Stimulated activated CD8-positive, alpha-beta memory T cell treated with anti-CD3 and anti-CD28 coated beads, Interleukin-12 subunit alpha, Interleukin-12 subunit beta, amount 100 ng/mL, for 1 hour (primary cell): Measurements from ENCODE around the gene EPHB2.

Source experiments
- DNase-seq: peaks from one replicate; pipeline ENCODE4 v3.0.0-alpha.2; 2020; ENCODE audit warnings: low read depth

Gene EPHB2

DNA sequence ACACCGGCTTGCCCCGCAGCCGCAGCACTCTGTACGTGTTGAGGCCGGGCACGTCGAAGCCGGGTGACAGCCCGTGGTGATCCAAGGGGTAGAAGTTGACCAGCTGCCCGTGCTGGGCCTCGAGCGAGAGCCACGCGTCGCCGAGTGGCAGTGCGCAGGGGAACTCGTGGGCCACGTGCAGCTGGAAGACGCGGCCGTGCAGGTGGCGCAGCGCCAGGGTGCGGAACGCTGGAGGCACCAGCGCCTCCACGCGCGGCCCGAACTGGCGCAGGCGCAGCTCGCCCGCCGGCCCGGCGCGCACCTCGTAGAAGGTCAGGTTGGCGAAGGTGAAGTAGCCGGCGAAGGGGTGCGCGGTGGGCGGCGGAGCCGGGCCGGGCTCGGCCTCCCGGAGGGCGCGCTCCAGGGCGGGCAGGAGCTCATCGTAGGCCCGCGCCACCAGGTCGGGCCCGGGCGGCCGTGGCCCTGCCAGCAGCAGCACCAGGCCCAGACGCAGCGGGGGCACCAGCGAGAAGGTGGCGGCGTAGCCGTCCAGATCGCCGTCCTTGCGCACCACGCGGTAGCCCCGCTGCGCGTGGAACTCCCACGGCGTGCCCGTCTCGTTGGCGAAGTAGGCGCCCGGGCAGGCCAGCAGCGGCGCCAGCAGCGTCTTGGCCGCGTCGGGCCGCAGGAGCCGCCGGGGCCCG is 242.6 kb downstream of the EPHB2 start:
- no peak for DNase-seq

DNA sequence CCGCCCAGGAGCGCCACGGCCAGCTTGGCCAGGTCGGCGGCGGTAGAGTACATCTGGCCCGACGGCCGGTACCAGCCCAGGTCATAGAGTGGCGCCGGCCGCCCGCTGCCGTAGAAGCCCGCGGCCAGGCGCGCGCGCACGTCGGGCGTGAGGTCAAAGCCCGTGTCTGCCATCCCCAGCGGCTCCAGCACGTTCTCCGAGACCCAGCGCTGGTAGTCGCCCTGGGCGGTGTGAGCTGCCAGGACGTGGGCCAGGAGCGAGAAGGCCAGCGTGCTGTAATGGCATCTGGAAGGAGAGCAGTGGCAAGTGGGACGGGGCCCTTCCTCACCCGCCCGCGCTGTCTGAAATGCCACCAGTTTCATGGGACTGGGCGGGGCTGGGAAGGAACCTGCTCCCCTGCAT is 243.1 kb downstream of the EPHB2 start:
- DNase-seq = no peak

DNA sequence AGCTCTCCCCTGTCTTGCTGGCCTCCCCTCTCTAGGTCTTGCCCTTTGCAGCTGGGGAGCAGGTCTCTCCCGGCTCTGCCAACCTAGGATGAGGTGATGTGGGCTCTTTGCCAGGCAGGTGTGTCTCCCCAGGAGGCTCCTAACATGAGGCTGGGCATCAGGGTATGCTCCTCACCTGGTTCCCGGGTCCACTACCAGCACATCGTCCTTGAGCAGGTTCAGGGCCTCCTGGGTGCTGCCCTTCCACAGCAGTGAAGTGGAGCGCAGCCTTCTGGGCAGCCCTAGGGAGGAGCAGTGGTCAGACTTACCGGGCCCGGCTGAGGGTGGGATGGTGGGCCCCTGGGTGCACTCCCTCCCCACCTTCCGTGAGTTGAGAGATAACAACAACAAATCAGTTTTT is 244.5 kb downstream of the EPHB2 start:
- DNase-seq = no peak

DNA sequence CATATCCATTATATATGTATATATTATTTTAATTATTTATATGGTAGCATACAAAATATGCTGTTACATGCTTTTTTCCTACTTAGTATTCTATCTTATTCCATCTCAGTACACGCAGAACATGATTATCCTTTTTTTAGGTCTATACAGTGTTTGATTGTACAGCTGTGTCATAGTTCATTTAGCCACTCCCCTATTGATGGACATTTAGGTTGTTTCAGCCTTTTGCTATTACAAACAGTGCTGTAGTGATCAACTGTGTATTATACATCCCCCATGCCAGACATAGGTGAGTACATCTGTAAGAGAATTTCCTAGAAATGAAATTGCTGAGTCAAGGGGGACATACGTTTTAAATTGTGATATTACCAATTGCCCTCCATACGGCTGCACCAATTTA is 246.4 kb downstream of the EPHB2 start:
- DNase-seq = no peak

DNA sequence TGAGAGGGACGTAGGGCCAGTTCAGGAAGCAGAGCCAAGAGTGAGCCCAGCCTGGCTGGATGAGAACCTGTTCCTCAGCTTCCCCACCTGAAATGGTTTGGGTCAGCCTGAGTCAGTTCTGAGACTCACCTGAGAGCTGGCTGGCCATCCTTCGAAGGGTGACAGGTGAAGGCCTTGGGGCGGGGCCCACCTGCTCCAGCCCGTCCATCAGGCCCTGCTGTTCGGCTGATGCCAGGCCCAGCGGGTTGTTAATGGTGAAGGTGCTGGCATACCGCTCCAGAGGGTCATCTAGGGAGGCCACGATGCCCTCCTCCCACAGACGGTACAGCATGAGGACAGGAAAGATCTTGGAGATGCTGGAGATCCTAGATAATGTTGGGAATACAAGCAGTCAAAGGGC is 247.9 kb downstream of the EPHB2 start:
- no peak for DNase-seq

DNA sequence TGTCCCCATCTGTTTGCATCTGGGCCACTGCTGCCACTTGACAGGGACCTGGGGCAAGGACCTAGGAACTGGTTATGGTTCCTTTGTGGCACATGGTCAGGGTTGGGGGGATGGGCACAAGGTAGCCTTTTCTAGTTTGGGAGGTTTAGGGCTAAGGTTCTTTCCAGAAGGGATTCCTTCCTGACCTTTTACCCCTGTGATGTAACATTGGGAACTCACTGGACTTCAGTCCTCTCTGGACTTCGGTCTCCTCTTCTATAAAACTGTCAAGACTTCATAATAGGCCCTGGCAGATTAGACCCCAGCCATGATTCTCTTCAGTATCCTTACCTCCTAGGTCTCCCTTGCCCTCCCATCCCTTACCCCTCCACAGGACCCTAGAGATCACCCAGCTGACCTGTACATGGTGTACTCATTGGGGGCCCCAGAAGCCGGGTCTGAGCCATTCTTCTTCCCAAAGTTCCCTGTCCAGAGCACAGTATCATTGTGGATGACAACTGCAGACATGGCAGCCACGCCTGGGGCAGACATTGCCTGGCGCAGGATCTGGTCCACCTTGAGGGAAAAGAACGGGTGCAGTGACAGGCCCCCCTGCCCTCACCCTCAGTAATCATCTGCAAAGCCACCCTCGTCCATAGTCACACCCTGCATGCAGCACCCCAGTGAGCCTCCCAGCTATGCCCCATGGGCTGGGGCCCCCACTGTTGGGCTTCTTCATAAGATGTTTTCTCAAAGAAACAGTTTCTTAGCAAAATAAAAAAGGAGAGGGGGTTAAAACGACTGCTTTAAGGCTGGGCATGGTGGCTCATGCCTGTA is 249.1 kb downstream of the EPHB2 start:
- no peak for DNase-seq

DNA sequence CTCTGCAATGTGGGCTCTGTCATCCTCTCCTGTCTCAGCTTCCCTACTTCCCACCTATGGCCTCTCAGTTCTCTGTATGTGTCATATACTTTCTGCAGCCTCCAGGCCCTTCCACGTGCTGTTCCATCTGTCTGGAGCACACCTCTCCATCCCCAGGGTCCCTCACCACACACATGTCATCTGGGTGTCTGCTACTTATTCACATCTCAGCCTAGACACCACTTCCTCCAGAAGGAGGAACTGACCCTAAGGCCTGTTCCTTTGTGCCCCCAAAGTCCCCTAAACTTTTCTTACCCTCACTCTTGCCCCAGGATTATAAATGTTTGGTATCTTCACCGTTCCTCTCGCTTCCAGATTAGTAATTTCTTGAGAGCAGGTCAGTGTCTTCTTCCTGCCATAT is 251.9 kb downstream of the EPHB2 start:
- DNase-seq = no peak

DNA sequence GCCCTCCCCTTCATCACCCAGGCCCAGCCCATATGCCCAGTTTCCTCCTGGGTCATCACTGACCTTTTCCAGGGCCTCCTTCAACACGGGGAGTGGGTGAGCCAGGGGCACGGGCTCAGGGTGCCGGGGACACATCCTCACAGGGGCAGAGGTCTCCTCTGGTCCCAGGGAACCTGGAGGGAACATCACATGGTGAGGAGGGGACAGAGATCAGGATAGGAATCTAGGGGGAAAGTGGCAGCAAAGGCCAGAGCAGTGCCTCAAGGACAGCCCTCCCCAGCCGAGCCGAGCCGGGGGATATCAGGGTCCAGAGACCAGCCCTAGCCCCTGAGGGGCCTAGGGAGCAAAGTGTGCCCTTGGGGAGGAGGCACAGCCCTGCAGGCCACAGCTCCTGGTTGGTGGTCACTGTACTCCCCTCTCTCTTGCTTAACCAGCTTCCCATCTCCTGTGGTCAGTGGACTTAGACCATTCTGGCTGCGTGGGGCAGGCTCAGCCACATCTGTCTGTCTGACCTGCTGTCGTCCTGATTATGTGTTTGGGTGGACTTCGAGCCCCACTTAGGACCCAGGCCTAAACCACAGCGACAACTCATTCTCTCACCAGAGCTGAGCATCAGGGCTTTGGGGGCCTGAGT is 252.5 kb downstream of the EPHB2 start:
- DNase-seq = no peak

DNA sequence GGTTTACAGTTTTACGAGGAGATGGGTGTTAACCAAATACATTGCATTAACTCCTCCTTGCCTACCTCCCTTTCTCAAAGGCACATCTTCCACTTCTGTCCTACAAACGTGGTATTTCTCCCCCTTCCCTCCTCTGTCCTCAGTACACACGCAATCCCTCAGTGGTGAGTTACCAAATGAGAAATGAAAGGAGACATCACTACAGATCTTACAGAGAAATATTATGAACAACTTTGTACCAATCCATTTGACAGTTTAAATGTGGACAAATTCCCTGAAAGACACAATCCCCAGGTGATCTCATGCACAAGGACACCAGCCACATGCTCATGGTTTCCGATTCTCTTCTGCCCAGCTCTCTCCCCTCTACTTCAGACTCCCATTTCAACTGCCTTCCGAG is 255.7 kb downstream of the EPHB2 start:
- DNase-seq = no peak

DNA sequence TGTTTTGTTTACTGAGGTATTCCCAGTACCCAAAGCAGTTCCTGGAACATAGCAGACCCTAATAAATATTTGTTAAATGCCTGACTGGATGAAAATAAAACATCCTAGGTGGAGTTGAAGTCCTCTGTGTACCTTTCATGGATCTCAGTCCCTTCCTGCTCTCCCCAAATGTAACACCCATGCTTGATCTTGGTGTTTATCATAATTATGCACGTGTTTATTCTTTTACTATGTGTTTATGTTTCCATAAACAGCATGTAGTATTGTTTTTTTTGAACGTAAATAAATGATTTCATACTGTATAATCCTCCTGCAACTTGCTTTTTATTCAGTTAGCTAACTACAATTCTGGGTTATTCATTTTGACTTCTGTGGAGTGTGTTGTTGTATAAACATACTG is 257.2 kb downstream of the EPHB2 start:
- no peak for DNase-seq

DNA sequence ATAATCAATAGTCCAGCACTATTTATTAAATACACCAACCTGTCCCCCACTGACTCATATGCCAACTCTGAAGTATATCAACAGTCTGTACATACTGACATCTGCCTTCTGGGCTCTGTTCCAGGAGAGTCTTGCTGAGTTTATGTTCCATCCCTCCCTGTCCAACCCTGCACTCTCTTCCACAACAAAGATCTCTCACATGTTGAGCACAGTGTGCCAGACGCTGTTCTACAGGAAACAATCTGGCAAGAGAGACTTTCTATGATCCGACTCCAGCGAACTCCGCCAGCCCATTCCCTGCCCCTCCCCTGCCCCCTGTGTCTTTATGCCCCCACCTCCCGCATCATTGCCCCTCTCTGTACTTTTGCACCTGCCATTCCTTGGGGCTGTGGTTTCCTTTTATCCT is 258.7 kb downstream of the EPHB2 start:
- DNase-seq = no peak

DNA sequence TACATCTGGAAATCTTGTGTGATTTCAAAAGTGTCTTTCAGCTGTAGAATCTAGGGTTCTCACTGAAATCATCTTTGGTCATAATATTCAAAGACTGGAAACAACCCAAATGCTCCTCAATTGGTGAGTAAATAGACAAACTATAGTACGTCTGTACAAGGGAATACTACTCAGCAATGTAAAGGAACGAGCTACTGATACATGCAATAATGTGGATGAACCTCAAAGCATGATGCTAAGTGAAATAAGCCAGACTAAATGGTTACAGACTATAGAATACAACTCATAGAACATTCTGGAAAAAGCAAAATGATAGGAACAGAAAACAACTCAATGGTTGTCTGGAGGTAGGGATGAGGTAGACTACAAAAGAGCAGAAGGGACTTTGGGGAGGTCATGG is 259.5 kb downstream of the EPHB2 start:
- DNase-seq = no peak
